Testis (tissue), 3 donors: ENCODE data around the gene ST8SIA1. TPM values are rescaled to one million over a fixed set of nuclear protein-coding genes. Genes with fewer than 3 reads are reported as not detected.
"Not testable (repeated sequence)": the region's sequence is repeated elsewhere in the genome, so short reads cannot be mapped to it uniquely, and the experiment has no call there.

Experiments used
- DNase-seq: peaks from one replicate; pipeline ENCODE4 v3.0.0-alpha.2; 2019
- H3K27ac ChIP-seq, 2 donors: fragments of 200-600 bp; sonication (generic); one replicate each; pipeline ENCODE4 v1.5.1; 2019
- H3K27me3 ChIP-seq: fragments of 200-600 bp; sonication (generic); one replicate; pipeline ENCODE4 v1.5.1; 2019
- H3K36me3 ChIP-seq: fragments of 200-600 bp; sonication (generic); one replicate; pipeline ENCODE4 v1.5.1; 2017; ENCODE audit warnings: low read depth; ENCODE audit errors: missing control alignments
- H3K4me1 ChIP-seq: fragments of 200-600 bp; sonication (generic); one replicate; pipeline ENCODE4 v1.5.1; 2019
- H3K4me3 ChIP-seq, 2 donors: fragments of 200-600 bp; sonication (generic); one replicate each; pipeline ENCODE4 v1.5.1; 2017 to 2019
- H3K9me3 ChIP-seq: fragments of 200-600 bp; sonication (generic); one replicate; pipeline ENCODE4 v1.5.1; 2017
- POLR2A ChIP-seq: fragments of 450-650 bp; IDR thresholded peaks from one replicate; pipeline ENCODE4 v1.6.1; 2017; ENCODE audit warnings: antibody characterized with exemption, mild to moderate bottlenecking, moderate library complexity
- WGBS, 2 donors: methylation state at CpG; one replicate each; pipeline ENCODE4 v1.1.5; 2018; 5-methylcytosine and 5-hydroxymethylcytosine counted together
- intact Hi-C: fragments of 100-400 bp; cut with DNase I; formaldehyde crosslinking; loops from one replicate; pipeline ENCODE4 v1.15.1; 2023; ENCODE audit warnings: low total_unique reads
- polyA plus RNA-seq: library from polyadenylated mRNA; stranded (reverse); fragments of 350-450 nt; fragmentation: Illumina TruSeq; extraction: RNeasy Lipid Tissue Mini Kit (QIAGEN cat#74804); gene quantifications from one replicate; pipeline ENCODE4 v1.2.3, GENCODE V29; 2014; ENCODE audit warnings: low read depth, low replicate concordance; ENCODE audit not compliant: insufficient read depth
- total RNA-seq, 2 donors: library from RNA; depleted of rRNA; stranded (reverse); fragments of >200 nt; gene quantifications; one replicate each; pipeline ENCODE4 v1.2.3, GENCODE V29; 2016
- TF ChIP-seq, protein P1 (sequence below), 3 experiments: fragments of 450-650 bp in 2 of 3; fragments of 200-600 bp in 1 of 3; sonication (generic) in 1 of 3; IDR thresholded peaks; one replicate each; pipeline ENCODE4 v1.5.1; 2016 to 2019; ENCODE audit warnings: antibody characterized with exemption in 3 of 3, mild to moderate bottlenecking in 2 of 3, moderate library complexity in 1 of 3

ST8SIA1 gene
- total and polyA plus RNA-seq, 3 donors from 2014 or later = 6.5 to 13.6 (median 12.0) TPM

DNA sequence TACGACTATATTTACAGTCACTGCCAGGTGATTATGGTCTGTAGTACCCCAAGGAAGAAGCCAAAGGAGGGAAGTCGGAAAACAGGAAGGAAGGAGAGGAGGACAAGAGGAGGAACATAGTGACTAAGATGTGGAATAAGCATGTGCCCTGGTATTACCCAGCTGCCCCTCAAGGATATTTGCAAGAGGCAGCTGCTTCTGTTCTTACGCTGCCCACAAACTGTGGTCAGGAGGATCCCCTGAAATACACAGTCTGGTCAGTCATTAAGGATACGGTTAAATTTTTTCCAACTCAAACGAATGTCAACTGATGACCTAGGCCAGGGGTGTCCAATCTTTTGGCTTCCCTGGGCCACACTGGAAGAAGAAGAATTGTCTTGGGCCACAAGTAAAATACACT is 162.0 kb downstream of the ST8SIA1 start:
- Histone ChIP-seq H3K36me3 (no peaks in the 10 kb centered on the region), H3K9me3 (no peaks in the 10 kb centered on the region), H3K4me3 (no peak overlapping the region), H3K4me1 (no peaks in the 10 kb centered on the region), H3K27ac (no peak overlapping the region), H3K27me3 (no peaks in the 10 kb centered on the region)
- intact Hi-C loops = no loop called here
- 81 to 84% methylated on average over 5 of the region's 5 CpGs for WGBS, 2 donors
- TF ChIP-seq, protein P1, sequence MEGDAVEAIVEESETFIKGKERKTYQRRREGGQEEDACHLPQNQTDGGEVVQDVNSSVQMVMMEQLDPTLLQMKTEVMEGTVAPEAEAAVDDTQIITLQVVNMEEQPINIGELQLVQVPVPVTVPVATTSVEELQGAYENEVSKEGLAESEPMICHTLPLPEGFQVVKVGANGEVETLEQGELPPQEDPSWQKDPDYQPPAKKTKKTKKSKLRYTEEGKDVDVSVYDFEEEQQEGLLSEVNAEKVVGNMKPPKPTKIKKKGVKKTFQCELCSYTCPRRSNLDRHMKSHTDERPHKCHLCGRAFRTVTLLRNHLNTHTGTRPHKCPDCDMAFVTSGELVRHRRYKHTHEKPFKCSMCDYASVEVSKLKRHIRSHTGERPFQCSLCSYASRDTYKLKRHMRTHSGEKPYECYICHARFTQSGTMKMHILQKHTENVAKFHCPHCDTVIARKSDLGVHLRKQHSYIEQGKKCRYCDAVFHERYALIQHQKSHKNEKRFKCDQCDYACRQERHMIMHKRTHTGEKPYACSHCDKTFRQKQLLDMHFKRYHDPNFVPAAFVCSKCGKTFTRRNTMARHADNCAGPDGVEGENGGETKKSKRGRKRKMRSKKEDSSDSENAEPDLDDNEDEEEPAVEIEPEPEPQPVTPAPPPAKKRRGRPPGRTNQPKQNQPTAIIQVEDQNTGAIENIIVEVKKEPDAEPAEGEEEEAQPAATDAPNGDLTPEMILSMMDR (IDR thresholded peaks at IDR 0.05) = no peak
- no peak for TF ChIP-seq POLR2A
- DNase-seq = no peak

DNA sequence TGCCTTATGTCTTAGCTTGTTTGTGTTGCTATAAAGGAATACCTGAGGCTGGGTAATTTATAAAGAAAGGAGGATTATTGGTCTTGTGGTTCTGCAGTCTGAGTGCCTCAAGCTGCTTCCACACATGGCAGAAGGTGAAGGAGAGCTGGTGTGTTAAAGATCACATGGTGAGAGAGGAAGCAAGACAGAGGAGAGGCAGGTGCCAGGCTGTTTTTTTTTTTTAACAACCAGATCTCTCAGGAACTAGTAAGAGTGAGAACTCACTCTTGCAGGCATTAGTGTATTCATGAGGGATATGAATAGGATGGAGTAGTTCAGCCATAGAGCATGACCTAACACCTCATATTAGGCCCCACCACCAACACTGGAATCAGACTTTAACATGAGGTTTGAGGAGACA is 165.1 kb downstream of the ST8SIA1 start:
- Histone ChIP-seq H3K27ac (no peak overlapping the region), H3K9me3 (no peaks in the 10 kb centered on the region), H3K27me3 (no peaks in the 10 kb centered on the region), H3K4me3 (no peak overlapping the region), H3K4me1 (no peaks in the 10 kb centered on the region), H3K36me3 (no peaks in the 10 kb centered on the region)
- intact Hi-C loops = no loop called here
- no peak for DNase-seq
- no peak for TF ChIP-seq POLR2A
- TF ChIP-seq, protein P1 (IDR thresholded peaks at IDR 0.05) = no peak

DNA sequence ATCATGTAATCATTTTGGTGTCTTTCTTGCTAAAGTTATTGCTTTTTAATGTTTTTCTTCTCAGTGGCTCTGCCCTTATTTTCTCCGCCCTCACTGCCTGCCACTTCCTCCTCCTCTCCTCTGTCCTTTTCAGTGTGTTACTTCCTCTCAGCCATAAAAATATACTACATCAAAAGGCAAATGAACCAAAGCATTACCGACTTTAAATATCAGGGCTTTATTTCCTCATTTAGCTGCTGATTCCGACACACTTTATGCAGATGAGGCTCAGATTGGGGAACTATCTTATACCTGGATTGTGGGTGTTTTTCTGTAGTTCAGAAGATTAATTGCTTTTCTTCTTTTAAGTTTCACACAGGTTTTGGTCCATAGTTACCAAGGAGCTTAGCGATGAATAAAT is 170.4 kb downstream of the ST8SIA1 start:
- Histone ChIP-seq H3K27ac (no peak overlapping the region), H3K27me3 (no peaks in the 10 kb centered on the region), H3K36me3 (no peaks in the 10 kb centered on the region), H3K4me3 (no peak overlapping the region), H3K4me1 (no peaks in the 10 kb centered on the region), H3K9me3 (no peaks in the 10 kb centered on the region)
- no peak for DNase-seq
- TF ChIP-seq POLR2A = no peak
- TF ChIP-seq, protein P1 (IDR thresholded peaks at IDR 0.05) = no peak
- 79 to 87% methylated on average over 4 of the region's 4 CpGs for WGBS, 2 donors
- intact Hi-C loops = no loop called here

DNA sequence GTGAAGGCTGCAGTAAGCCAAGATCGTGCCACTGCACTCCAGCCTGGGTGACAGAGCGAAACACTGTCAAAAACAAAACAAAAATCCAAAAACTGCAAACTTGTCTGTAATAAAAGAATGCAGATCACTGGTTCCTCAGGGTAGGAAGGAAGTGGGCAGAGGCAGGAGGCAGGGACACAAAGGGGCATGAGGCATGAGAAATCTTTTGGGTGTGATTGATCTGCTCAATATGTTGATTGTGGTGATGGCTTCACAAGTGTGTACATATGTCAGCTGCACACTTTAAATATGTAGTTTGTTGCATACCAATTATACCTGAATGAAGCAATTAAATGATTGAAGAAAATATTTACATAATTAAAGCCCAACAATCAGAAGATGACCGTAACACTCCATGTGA is 170.9 kb downstream of the ST8SIA1 start:
- no peak for DNase-seq
- Histone ChIP-seq H3K27me3 (no peaks in the 10 kb centered on the region), H3K4me1 (no peaks in the 10 kb centered on the region), H3K4me3 (no peak overlapping the region), H3K9me3 (no peaks in the 10 kb centered on the region), H3K36me3 (no peaks in the 10 kb centered on the region), H3K27ac (no peak overlapping the region)
- no peak for TF ChIP-seq POLR2A
- TF ChIP-seq, protein P1 (IDR thresholded peaks at IDR 0.05) = no peak
- WGBS, 2 donors = 87 to 93% methylated on average over 3 of the region's 3 CpGs
- intact Hi-C loops = no loop called here

DNA sequence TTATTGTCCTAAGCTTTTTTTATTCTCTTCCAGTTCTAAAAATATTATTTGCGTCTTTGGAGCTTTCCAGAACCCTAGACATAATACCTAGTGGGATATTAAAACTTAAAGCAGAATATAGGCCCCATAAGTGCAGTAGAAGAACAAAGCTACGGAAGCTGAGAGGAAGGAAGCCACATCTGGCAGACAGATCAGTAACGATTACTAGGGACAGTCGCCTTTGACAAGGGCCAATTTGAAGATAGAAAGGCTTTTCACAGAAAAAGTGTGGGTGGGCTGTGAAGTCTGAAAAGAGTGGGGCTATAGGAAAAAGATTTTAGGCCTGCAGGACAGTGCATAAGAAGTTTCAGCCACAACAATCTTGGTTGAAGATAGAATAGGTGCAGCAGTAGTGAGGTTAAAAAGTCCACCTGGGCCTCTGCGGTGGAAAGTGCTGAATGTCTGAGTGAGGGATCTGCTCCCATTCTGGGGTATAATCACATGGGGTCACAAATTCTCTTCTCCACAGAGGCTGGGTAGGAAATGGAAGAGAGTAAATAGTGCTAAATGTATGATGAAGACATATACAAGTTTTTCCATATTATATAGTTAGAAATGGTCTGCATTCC is 174.0 kb downstream of the ST8SIA1 start:
- H3K9me3 ChIP-seq = no peaks in the 10 kb centered on the region
- H3K36me3 ChIP-seq = no peaks in the 10 kb centered on the region
- intact Hi-C loops = no loop called here
- DNase-seq = no peak
- no peak overlapping the region for H3K4me3 ChIP-seq
- no peaks in the 10 kb centered on the region for H3K27me3 ChIP-seq
- no peak for TF ChIP-seq POLR2A
- TF ChIP-seq, protein P1 (IDR thresholded peaks at IDR 0.05) = no peak
- no peak overlapping the region for H3K27ac ChIP-seq
- H3K4me1 ChIP-seq = no peaks in the 10 kb centered on the region
- 61 to 64% methylated on average over 5 of the region's 5 CpGs for WGBS, 2 donors

DNA sequence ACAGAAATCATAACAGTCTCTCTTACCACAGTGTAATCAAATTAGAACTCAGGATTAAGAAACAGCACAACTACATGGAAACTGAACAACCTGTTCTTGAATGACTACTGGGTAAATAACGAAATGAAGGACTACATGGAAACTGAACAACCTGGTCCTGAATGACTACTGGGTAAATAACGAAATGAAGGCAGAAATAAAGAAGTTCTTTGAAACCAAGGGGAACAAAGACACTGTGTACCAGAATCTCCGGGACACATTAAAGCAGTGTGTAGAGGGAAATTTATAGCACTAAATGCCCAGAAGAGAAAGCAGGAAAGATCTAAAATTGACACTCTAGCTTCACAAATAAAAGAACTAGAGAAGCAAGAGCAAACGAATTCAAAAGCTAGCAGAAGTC is 185.2 kb downstream of the ST8SIA1 start:
- intact Hi-C loops, DNase-seq: not testable (repeated sequence)

DNA sequence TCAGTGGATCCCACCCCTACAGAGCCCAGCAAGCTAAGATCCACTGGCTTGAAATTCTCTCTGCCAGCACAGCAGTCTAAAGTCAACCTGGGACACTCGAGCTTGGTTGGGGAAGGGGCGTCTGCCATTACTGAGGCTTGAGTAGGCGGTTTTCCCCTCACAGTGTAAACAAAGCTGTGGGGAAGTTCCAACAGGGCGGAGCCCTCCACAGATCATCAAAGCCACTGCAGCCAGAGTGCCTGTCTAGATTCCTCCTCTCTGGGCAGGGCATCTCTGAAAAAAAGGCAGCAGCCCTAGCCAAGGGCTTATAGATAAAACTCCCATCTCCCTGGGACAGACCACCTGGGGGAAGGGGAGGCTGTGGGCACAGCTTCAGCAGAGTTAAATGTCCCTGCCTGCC is 187.8 kb downstream of the ST8SIA1 start:
- intact Hi-C loops, H3K27me3 ChIP-seq, H3K27ac ChIP-seq, H3K9me3 ChIP-seq, H3K4me1 ChIP-seq, DNase-seq, H3K36me3 ChIP-seq, H3K4me3 ChIP-seq: not testable (repeated sequence)
- 71 to 78% methylated on average over 4 of the region's 4 CpGs for WGBS, 2 donors

More for the DNA sequence above, 185.2 kb downstream of the ST8SIA1 start:
- H3K4me3 ChIP-seq, H3K27me3 ChIP-seq, H3K36me3 ChIP-seq, H3K27ac ChIP-seq, H3K9me3 ChIP-seq, H3K4me1 ChIP-seq: not testable (repeated sequence)
- WGBS, 2 donors = 72 to 85% methylated on average over 4 of the region's 4 CpGs
